Vagina (tissue), 2 donors: ENCODE results near the gene SRP68. TPM values are rescaled to one million over a fixed set of nuclear protein-coding genes. Genes with fewer than 3 reads are reported as not detected.

Experiments
- DNase-seq, 2 donors: peaks; one replicate each; pipeline ENCODE4 v3.0.0-alpha.2; 2017; ENCODE audit errors: extremely low spot score in 2 of 2
- H3K27ac ChIP-seq: fragments of 200-600 bp; sonication (generic); one replicate; pipeline ENCODE4 v1.5.1; 2019
- H3K27me3 ChIP-seq: fragments of 200-600 bp; sonication (generic); one replicate; pipeline ENCODE4 v1.5.1; 2019
- H3K36me3 ChIP-seq, 2 donors: fragments of 200-600 bp; sonication (generic); one replicate each; pipeline ENCODE4 v1.5.1; 2017 to 2019
- H3K4me1 ChIP-seq: fragments of 200-600 bp; sonication (generic); one replicate; pipeline ENCODE4 v1.5.1; 2019
- H3K4me3 ChIP-seq, 2 donors: fragments of 200-600 bp; sonication (generic); 1 replicate in 1 of 2; 2 replicates in 1 of 2; pipeline ENCODE4 v1.5.1; 2016 to 2019
- H3K9me3 ChIP-seq: fragments of 200-600 bp; sonication (generic); one replicate; pipeline ENCODE4 v1.5.1; 2019
- CTCF ChIP-seq, 3 experiments: fragments of 450-650 bp in 2 of 3; fragments of 200-600 bp in 1 of 3; sonication (generic) in 1 of 3; IDR thresholded peaks; one replicate each; pipeline ENCODE4 v1.5.1; 2017 to 2019; ENCODE audit warnings: antibody characterized with exemption in 3 of 3, mild to moderate bottlenecking in 2 of 3, moderate library complexity in 2 of 3
- POLR2A ChIP-seq, 2 donors: fragments of 450-650 bp; IDR thresholded peaks; one replicate each; pipeline ENCODE4 v1.6.1; 2017; ENCODE audit warnings: antibody characterized with exemption in 2 of 2, mild to moderate bottlenecking in 2 of 2, moderate library complexity in 2 of 2
- POLR2AphosphoS5 ChIP-seq, 2 donors: sonication (generic); formaldehyde crosslinking; IDR thresholded peaks; one replicate each; pipeline ENCODE4 v1.9.0; 2017; ENCODE audit warnings: antibody characterized with exemption in 2 of 2, mild to moderate bottlenecking in 2 of 2, low read depth in 1 of 2; ENCODE audit not compliant: insufficient read depth in 1 of 2
- intact Hi-C: fragments of 100-400 bp; cut with DNase I; formaldehyde crosslinking; loops from one replicate; pipeline ENCODE4 v1.15.1; 2023
- total RNA-seq: library from RNA; depleted of rRNA; stranded (reverse); fragments of >200 nt; gene quantifications from one replicate; pipeline ENCODE4 v1.2.3, GENCODE V29; 2016

SRP68 gene
- total RNA-seq, 1 donor from 2014 or later, result 52.8 TPM

- Histone ChIP-seq H3K4me3 (no peak overlapping the region), H3K4me1 (no peaks in the 10 kb centered on the region), H3K27ac (no peak overlapping the region), H3K9me3 (no peaks in the 10 kb centered on the region), H3K36me3 (no peaks in the 10 kb centered on the region), H3K27me3 (no peaks in the 10 kb centered on the region)
- DNase-seq, result no peak
- TF ChIP-seq CTCF (IDR thresholded peaks at IDR 0.05) (no peak), POLR2A (IDR thresholded peaks at IDR 0.05) (no peak), POLR2AphosphoS5 (IDR thresholded peaks at IDR 0.05; ENCODE audit: insufficient read depth in 1 of 2, low read depth in 1 of 2) (no peak)
- intact Hi-C loops, result no loop called here
Observed at GRCh38 chr17:76111956-76112355, 39.6 kb upstream of the SRP68 start.

- no peaks in the 10 kb centered on the region for H3K27me3 ChIP-seq
- no peak overlapping the region for H3K27ac ChIP-seq
- H3K36me3 ChIP-seq, result no peaks in the 10 kb centered on the region
- TF ChIP-seq POLR2A (IDR thresholded peaks at IDR 0.05) (no peak), CTCF (IDR thresholded peaks at IDR 0.05) (no peak), POLR2AphosphoS5 (IDR thresholded peaks at IDR 0.05; ENCODE audit: insufficient read depth in 1 of 2, low read depth in 1 of 2) (no peak)
- H3K4me3 ChIP-seq, result no peak overlapping the region
- intact Hi-C loops, result no loop called here
- peaks cover 16% of the 10 kb centered on the region for H3K4me1 ChIP-seq
- DNase-seq, result no peak
- H3K9me3 ChIP-seq, result no peaks in the 10 kb centered on the region
Observed at GRCh38 chr17:76107509-76107908, 35.2 kb upstream of the SRP68 start.

- H3K9me3 ChIP-seq, result no peaks in the 10 kb centered on the region
- no peaks in the 10 kb centered on the region for H3K27me3 ChIP-seq
- intact Hi-C loops, result no loop called here
- no peaks in the 10 kb centered on the region for H3K36me3 ChIP-seq
- no peak overlapping the region for H3K4me3 ChIP-seq
- no peak for DNase-seq
- TF ChIP-seq CTCF (IDR thresholded peaks at IDR 0.05), result no peak
- peaks cover 24% of the 10 kb centered on the region for H3K4me1 ChIP-seq
- no peak overlapping the region for H3K27ac ChIP-seq
Observed at GRCh38 chr17:76106703-76107102, 34.4 kb upstream of the SRP68 start.

- TF ChIP-seq POLR2A (IDR thresholded peaks at IDR 0.05) (no peak), POLR2AphosphoS5 (IDR thresholded peaks at IDR 0.05; ENCODE audit: insufficient read depth in 1 of 2, low read depth in 1 of 2) (no peak), CTCF (IDR thresholded peaks at IDR 0.05) (no peak)
- Histone ChIP-seq H3K4me3 (no peak overlapping the region), H3K27ac (no peak overlapping the region), H3K27me3 (no peaks in the 10 kb centered on the region), H3K9me3 (no peaks in the 10 kb centered on the region), H3K36me3 (peaks cover 0 to 14% of the 10 kb centered on the region in 2 donors), H3K4me1 (peaks cover 25% of the 10 kb centered on the region)
- intact Hi-C loops, result no loop called here
- no peak for DNase-seq
Observed at GRCh38 chr17:76104896-76105231, 32.5 kb upstream of the SRP68 start.

GRCh38 chr17:76104140-76104895, 32.0 kb upstream of the SRP68 start:
- Histone ChIP-seq H3K9me3 (no peaks in the 10 kb centered on the region), H3K4me1 (peaks cover 25% of the 10 kb centered on the region), H3K27me3 (no peaks in the 10 kb centered on the region), H3K27ac (peak overlapping the region; percentile 74), H3K4me3 (peak overlapping the region; percentile 74 to 90), H3K36me3 (peaks cover 0 to 20% of the 10 kb centered on the region in 2 donors)
- DNase-seq, result peak in 1 of 2 donors; percentile 74
- TF ChIP-seq POLR2AphosphoS5 (IDR thresholded peaks at IDR 0.05; ENCODE audit: insufficient read depth in 1 of 2, low read depth in 1 of 2) (no peak), CTCF (IDR thresholded peaks at IDR 0.05) (no peak), POLR2A (IDR thresholded peaks at IDR 0.05) (no peak)
- intact Hi-C loops, result no loop called here
